Stimulated activated CD4-positive, alpha-beta T cell treated with anti-CD3 and anti-CD28 coated beads, Interleukin-4, amount 100 ng/mL, for 1 hour (primary cell): ENCODE results near the gene FNBP1.
"Not testable (repeated sequence)": the region's sequence is repeated elsewhere in the genome, so short reads cannot be mapped to it uniquely, and the experiment has no call there.

Experiments used
- DNase-seq: peaks from one replicate; pipeline ENCODE4 v3.0.0-alpha.2; 2020

FNBP1 gene

DNA sequence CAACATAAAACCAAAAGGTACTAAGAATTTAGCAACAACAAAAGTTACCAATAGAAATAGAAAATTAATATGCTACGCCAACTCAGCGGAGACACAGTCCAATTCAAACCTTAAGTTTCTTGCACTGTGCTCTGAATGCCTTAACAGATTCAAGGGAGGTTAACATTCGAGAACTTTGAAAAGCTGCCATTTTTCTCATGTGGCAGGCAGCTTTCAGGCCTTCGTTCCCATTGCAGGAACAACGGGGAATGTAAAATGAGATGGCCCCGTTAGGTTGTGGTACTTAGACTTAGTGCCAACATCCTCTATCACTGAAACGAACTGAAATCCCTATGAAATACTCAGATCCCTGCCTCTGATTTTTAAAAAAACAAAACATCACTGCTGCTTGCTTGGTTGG, 22.4 kb downstream of the FNBP1 start:
- no peak for DNase-seq

DNA sequence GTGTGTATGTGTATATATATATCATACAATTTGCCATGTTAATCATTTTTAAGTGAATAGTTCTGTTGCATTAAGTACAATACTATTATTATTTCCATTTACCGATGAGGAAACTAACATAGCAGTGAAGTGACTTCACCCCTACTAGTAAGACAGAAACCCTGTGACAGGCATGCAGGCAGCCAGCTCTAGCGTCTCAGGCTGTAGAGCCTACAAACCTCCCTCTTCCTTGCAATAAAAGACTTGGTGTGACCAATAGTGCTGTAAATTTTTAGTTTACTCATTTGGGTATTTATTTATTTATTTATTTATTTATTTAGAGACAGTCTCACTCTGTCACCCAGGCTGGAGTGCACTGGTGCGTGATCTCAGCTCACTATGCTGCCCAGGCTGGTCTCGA, 24.7 kb downstream of the FNBP1 start:
- no peak for DNase-seq

DNA sequence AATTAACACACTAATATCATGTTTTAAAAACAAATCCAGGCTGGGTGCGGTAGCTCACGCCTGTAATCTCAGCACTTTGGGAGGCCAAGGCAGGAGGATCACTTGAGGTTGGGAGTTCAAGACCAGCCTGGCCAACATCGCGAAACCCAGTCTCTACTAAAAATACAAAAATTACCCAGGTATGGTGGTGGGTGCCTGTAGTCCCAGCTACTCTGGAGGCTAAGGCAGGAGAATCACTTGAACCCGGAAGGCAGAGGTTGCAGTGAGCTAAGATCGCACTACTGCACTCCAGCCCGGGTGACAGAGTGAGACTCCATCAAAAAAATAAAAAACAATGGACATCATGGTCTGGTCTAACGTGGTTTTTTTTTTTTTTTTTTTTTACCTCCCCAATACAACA, 25.5 kb downstream of the FNBP1 start:
- not testable (repeated sequence) for DNase-seq

DNA sequence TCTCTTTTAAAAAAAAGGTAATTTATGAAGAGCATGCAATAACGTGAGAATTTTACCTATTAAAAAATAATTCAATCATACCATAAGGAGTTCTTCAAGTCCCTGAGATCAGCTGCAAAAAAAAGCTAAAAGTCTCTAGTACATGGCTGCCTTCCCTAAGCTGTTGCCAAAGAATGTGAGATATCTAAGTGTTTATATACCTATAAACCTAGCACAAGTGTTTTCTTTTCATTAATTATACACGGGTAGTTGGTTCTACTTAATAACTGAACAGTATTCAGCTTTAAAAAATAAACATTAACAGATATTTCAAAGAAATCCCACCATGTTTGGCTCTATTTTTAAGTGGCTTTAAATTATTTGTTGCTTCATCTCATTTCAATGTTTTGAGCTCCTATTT, 25.9 kb downstream of the FNBP1 start:
- DNase-seq = no peak

DNA sequence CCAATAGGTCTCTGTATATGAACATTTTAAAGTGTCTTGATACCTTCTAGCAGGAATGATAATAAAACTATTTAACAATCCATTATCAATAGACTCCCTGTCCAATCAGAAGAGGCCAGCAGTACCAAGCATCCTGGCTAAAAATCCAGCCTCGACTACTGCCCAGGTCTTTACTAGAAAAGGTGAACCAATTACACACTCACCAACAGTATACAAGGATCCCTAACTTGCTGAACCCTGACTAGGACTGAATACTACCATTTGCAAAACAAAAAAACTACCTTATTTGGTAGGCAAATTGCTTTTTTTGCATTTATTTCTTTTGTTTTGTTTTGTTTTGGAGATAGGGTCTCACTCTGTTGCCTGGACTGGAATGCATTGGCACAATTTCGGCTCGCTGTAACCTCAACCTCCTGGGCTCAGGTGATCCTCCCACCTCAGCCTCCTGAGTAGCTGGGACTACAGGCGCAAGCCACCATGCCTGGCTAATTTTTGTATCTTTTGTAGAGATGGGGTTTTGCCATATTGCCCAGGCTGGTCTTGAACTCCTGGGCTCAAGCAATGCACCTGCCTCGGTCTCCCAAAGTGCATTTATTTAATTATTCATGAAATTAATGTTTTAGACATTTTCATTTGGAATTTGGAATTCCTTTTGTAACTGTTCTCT, 27.5 kb downstream of the FNBP1 start:
- DNase-seq = no peak

DNA sequence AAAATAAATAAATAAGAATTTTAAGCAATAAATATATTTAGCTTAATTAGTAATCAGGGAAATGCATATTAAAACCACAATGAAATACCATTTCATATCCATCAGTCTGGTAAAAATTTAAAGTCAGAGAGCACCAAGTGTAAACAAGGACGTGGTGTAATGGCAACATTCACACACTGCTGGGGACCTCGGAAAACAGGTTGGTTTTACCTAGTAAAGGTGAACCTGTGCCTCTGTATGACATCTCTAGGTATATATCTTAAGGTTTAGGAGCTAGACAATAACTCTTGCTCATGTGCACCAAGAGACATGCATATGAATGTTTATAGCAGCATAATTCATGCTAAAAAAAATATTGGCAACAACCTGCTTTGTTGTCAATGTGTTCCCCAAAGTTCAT, 29.7 kb downstream of the FNBP1 start:
- no peak for DNase-seq

DNA sequence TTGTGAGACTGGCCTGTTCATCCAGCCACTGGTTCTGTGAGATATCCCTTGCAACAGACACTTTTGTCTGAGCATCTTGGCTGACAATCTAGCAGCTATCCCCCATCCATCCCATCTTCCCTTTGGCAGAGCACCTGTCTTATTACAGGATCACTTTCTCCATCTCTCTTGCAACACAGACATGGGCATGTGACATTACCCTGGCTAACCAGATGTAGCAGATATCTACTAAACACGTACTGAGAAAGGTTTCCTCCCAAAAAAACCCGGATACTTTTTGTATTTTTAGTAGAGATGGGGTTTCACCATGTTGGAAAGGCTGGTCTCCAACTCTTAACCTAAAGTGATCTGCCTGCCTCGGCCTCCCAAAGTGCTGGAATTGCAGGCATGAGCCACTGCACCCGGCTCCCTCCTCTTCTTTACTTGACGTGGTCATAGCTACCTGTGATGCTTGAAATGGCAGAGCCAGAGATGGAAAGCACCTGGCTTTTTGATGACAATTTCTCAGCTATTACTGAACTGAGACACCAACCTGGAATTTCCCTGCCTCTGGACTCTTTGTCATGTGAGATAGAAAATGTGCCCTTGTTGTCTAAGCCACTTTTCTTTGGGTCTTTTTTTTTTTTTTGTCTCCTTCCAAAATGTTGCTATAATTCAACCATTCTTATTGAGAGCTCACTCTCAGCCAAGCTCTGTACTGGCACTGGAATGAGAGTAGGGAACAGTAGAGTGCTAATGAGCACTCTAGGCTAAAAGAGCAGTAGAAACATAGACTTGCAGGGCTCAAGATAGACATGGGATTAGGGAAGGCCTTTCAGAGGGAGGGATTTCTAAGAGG, 32.6 kb downstream of the FNBP1 start:
- DNase-seq = peak; percentile 44

DNA sequence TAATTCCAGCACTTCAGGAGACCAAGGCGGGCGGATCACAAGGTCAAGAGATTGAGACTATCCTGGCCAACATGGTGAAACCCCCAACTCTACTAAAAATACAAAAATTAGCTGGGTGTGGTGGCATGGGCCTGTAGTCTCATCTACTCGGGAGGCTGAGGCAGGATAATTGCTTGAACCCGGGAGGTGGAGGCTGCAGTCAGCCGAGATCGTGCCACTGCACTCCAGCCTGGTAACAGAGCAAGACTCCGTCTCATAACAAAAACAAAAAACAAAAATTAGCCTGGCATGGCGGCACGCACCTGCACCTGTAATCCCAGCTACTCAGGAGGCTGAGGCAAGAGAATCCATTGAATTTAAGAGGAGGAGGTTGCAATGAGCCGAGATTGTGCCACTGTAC, 33.4 kb downstream of the FNBP1 start:
- DNase-seq = not testable (repeated sequence)

DNA sequence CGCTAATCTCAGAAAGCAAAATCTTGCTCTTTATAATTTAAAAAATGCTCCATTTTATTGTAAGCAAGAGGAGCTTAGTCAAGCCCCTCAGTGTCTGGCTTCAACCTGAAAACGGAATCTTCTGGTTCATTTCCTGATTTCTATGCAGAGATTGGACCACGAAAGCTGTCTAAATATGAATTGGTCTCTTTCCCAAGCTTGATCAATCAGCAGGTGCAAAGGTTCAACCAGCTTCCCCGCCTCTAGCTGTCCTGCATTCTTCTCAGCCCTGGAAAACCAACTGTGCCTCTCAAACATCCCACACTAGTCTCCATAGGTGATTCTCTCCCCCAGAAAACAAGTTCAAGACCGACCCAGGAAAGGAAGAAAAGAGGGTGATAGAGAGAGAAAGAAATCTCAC, 34.5 kb downstream of the FNBP1 start:
- no peak for DNase-seq

DNA sequence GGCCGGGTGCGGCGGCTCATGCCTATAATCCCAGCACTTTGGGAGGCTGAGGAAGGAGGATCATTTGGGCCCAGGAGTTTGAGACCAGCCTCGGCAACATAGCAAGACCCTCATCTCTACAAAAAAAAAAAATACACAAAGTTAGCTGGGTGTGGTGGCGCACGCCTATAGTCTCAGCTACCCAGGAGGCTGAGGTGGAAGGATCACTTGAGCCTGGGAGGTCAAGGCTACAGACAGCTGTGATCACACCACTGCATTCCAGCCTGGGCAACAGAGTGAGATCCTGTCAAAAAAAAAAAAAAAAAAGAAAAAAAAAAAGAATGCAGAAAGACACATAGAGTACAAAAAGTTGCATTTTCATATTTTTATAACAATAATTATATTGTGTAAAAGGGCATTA, 36.0 kb downstream of the FNBP1 start:
- not testable (repeated sequence) for DNase-seq

DNA sequence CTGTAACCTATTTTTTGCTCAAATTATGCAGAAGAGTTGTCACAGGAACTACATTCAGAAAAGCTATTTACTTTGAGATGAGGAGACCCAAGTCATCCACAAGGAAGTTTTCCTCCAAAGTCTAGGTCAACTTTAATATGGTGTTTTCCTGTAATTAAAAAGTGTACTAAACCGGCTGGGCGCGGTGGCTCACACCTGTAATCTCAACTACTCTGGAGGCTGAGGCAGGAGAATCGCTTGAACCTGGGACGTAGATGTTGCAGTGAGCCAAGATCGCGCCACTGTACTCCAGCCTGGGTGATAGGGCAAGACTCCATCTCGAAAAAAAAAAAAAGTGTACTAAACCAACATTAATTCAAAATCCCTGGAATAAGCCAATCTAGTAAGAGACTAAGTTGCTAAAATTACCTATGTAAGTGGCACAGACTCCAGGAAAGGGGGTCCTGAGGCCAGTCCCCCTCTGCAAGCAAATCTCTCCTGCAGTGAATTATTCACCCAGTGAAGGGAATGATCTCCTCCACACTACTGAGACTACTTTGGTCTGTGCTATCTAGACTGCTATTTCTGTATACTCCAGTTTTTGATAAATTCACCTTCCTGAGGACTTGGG, 38.9 kb downstream of the FNBP1 start:
- DNase-seq = no peak

DNA sequence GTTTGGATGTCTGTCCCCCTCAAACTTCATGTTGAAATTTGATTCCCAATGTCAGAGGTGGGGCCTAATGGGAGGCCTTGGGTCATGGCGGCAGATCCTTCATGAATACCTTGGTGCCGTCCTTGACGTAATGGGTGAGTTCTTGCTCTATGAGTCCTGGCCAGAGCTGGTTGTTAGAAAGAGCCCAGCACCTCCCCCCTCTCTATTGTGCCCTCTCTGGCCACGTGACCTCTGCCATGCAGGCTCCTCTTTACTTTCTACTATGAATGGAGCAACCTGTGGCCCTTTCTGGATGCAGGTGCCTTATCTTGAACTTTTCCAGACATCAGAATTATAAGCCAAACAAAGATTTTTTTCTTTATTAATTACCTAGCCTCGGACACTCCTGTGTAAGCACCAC, 40.7 kb downstream of the FNBP1 start:
- DNase-seq = no peak

DNA sequence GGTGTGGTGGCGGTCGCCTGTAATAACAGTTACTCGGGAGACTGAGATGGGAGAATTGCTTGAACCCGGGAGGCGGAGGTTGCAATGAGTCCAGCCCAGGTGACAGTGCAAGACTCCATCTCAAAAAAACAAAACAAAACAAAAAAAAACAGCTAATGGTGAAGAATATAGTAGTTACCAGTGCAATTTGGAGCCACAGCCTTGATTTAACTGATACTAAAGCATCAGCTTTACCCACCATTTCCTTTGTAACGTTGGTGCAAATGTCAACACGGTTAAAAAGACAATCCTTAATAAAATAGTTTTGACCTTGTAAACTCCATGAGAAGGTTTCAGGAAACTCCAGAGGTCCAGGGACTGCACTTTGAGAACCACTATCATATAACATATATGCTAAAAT, 41.8 kb downstream of the FNBP1 start:
- no peak for DNase-seq

DNA sequence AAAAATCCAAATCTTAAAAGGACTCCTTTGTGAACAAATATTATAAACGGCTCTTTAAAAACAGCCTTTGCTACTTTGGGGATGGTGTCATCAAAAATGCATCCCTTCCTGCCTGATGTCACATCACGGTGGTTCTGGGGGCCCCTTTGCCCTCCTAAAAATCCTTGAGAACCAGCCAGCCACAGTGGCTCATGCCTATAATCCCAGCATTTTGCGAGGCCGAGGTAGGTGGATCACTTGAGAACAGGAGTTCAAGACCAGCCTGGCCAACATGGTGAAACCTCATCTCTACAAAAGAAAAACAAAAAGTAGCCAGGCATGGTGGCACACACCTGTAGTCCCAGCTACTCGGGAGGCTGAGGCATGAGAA, 43.9 kb downstream of the FNBP1 start:
- DNase-seq = no peak

DNA sequence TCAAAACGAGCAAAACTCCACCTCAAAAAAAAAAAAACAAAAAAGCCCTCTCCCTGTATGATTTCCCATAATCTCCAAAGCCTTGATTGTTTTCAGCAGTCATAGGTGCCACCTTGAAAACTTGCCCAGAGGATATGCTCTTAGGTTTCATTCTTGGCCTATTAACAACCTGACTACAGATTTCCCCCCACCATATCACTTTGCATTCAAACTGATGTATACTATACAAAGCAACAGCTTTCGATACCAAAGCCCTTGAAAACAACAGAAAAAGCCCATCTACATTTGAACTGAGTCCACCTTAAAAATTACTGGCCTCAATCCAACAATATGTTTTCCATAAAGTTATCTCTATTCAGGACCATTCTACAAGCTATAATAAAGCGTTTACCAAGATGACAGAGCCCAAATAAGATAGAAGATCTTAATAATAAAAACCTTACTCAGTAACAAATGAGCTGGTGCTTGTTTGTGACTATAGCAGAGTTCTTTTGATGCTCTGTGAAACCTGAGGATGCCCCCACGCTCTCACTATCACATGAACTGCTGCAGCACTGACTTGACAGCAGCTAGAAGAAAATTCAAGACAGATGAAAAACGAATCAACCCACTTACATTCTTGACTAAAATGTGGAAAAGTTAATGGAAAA, 44.4 kb downstream of the FNBP1 start:
- DNase-seq = peak; percentile 38

DNA sequence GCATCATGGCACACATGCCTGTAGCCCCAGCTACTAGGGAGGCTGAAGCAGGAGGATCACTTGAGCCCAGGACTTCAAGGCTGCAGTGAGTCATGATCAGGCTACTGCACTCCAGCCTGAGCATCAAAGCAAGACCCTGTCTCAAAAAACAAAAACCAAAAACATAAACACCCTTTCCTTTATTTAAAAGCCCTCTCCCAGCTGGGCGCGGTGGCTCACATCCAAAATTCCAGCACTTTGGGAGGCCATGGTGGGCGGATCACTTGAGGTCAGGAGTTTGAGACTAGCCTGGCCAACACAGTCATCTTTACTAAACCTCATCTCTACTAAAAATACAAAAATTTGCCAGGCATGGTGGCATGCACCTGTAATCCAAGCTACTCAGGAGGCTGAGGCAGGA, 45.3 kb downstream of the FNBP1 start:
- not testable (repeated sequence) for DNase-seq

DNA sequence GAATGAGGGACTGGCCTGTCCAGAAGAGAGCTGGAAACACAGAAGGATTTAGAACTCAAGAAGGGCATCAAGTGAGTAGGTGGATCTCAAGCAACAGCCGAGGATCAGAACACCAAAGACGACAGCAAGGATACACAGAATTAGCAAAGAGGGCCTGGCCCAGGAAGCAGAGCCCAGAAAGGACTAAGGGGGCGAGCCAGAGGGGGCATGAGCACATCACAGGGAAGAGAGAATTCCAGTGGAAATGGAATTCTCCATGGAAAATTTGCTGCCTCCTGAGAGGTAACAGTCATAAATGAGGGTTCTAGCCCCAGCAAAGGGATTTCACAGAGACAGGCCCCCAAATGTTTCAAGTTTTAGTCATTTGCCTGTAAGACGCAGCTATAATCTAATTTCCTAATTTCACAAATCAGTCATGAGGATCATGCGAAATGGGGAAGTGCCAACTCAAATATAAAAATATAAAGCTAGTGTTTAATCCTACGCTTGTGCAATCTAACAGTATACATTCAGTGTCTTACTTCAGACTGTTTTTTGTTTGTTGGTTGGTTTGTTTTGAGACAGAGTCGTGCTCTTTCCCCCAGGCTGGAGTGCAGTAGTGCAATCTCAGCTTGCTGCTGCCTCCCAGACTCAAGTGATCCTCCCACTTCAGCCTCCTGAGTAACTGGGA, 46.7 kb downstream of the FNBP1 start:
- no peak for DNase-seq

DNA sequence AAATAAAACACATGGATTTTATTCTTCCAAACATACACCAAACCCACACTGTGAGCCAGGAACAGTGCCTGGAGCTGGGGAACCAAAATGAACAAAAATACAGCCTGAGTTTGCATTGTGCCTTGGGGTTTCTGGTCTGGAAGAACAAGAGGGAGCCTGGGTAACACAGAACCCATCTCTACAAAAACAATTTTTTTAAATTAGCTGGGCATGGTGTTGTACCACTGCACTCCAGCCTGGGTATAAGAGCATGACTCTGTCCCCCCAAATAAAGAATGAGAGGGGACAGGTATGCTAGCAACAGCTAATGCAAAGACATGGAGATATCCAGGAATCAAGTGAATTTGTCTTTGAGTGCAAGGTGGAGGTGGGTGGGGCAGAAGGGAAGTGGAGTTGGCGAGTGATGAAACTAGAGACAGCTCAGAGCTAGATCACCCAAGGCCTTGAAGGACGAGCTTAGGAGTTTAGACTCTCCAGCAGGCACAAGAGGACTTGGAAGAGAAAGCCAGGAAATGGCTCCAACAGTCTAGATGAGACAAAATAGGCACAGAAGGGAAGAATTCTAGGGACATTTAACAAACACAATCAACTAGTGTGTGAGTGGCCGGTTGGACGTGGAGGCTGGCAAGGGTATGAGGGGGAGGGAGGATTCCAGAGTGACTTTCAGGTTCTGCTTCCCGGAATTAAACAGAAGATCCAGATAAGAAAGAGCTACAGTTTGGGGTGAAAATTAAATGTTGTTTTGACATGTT, 47.4 kb downstream of the FNBP1 start:
- DNase-seq = no peak

DNA sequence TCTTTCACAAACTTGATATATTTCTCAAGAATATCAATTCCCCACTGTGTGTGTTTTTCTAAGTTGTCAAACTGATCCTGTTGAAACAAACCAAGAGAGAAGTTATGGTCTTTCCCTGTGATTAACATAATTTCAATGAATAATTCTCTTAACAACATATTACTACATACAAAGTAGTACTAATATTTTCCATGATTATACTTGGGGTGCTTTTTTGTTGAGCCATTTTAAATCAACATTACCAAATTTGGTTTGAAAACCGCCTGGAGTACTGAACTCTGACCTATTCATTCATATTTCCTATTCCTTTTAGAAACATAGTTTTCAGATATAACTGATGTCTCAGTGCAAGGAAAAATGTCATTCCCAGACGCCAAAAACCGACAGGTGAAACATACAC, 48.1 kb downstream of the FNBP1 start:
- DNase-seq = no peak

DNA sequence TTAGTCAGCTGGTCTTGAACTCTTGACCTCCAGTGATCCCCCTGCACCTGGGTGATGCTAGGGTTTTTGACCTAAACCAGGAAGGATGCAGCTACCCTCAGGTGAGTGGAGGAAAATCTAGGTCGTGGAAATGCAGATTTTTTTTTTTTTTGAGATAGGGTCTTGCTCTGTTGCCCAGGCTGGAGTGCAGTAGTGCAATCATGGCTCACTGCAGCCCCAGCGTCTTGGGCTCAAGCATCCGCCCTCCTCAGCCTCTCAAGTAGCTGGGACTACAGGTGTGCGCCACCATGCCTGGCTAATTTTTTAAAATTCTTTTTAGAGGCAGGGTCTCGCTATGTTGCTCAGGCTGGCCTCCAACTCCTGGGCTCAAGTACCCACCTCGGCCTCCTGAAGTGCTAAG, 51.9 kb downstream of the FNBP1 start:
- not testable (repeated sequence) for DNase-seq

DNA sequence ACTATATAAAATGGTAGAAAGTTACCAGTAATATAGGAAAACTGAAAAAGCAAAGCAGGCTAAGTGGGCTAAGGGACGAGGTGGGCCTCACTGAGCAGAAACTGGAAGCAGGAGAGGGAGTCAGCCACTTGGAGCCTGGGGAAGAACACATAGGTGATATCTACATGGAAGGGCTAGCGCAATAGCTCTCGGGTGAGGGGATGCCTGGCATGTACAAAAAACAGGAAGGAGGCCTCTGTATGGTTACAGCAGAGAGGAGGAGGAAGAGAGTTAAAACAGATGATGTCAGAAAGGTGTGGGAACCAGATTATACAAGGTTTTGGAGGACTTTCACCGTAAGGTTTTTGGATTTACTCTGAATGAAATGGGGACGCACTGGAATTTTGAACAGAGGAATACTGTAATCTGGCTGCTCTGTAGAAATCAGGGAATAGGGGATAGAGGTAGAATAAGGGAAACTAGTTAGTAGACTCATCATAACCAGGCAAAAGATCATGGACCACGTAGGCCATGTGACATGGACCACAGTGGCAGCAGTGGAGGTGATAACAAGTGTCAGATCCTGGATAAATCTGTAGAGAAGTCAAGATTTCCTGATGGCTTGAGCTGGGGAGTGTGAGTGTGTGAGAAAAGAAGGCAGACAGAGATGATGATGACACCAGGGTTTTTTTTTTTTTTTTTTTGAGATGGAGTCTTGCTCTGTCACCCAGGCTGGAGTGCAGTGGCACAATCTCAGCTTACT, 52.5 kb downstream of the FNBP1 start:
- no peak for DNase-seq

DNA sequence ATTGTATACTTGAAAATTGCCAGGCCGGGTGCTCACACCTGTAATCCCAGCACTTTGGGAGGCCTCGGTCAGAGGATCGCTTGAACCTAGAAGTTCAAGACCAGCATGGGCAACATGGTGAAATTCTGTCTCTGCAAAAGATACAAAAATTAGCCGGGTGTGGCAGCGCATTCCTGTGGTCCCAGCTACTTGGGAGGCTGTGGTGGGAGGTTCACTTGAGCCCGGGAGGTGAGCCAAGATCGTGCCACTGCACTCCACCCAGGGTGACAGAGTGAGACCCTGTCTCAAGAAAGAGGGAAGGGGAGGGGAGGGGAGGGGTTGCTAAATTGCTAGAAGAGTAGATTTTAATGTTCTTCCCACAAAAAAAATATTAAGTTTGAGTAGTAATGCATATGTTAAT, 53.2 kb downstream of the FNBP1 start:
- no peak for DNase-seq
